Muscle of arm (tissue), 14 donors: ENCODE measurements around the gene TFDP3. TPM values are rescaled to one million over a fixed set of nuclear protein-coding genes. Genes with fewer than 3 reads are reported as not detected.
A peak's percentile ranks its signal among the peaks of the same experiment; 100 is the strongest.

Experiments
- DNase-seq: peaks from one replicate; pipeline ENCODE4 v3.0.0-alpha.2; 2013
- long read RNA-seq, 11 donors: transcript quantifications; one replicate each; lab custom pipeline, GENCODE V29; 2026
- polyA plus RNA-seq, 12 donors: library from polyadenylated mRNA; unstranded; fragments of 120-200 nt; gene quantifications; one replicate each; pipeline ENCODE4 v1.2.1, GENCODE V29; 2013; ENCODE audit not compliant: insufficient read length in 12 of 12

TFDP3 gene, protein sequence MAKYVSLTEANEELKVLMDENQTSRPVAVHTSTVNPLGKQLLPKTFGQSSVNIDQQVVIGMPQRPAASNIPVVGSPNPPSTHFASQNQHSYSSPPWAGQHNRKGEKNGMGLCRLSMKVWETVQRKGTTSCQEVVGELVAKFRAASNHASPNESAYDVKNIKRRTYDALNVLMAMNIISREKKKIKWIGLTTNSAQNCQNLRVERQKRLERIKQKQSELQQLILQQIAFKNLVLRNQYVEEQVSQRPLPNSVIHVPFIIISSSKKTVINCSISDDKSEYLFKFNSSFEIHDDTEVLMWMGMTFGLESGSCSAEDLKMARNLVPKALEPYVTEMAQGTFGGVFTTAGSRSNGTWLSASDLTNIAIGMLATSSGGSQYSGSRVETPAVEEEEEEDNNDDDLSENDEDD
- not detected for polyA plus RNA-seq
- long read RNA-seq, donor 1, partial matches to known transcripts, result 0 of 1 reads
- long read RNA-seq, donor 1, other reads (novel, unspliced or antisense), result 0 of 1 reads
- long read RNA-seq, donor 2, result 0 reads
- long read RNA-seq, donor 3, result 0 reads
- long read RNA-seq, donor 4, result 0 reads
- long read RNA-seq, donor 5, result 0 reads
- long read RNA-seq, donor 6, result 0 reads
- long read RNA-seq, donor 7, result 0 reads
- long read RNA-seq, donor 8, result 0 reads
- long read RNA-seq, donor 9, result 0 reads
- long read RNA-seq, donor 10, result 0 reads
- long read RNA-seq, donor 11, partial matches to known transcripts, result 0 of 1 reads
- long read RNA-seq, donor 11, other reads (novel, unspliced or antisense), result 0 of 1 reads

DNA sequence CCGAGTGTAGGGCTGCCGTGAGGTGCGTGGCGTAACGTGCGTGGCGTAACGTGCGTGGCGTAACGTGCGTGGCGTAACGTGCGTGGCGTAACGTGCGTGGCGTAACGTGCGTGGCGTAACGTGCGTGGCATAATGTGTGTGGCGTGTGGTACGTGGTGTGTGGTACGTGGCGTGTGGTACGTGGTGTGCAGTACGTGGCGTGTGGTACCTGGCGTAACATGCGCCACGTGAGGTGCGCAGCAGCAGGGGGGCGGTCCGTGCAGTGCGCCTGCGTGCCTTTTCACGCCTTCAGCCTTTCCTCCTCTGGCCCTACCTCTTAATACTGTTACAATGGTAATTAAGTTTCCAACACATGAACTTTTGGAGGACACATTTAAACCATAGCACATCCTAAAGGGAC lies at the start of gene TFDP3:
Gene TFDP3 (minus strand): TSS at position 26 of the 400 bp plus-strand sequence. CDS start 95 bp downstream, outside the sequence.
- no peak for DNase-seq

DNA sequence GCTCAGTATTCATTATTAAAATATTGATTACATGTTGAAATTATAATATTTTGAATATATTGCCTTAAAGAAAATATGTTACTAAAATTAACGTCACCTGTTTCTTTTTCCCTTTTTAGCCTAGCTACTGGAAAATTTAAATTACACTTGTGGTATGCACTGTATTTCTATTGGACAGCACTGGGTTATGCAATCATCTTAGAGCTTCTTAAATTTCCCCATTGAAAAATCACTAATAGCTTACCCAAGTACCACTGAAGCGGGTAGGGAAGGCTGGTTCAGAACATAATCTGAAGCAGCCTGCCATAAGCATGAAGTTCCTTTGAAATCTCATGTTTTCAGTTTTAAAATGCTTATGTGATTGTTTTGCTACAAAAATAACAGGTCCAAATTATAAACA lies 49.5 kb upstream of the TFDP3 start:
- no peak for DNase-seq

DNA sequence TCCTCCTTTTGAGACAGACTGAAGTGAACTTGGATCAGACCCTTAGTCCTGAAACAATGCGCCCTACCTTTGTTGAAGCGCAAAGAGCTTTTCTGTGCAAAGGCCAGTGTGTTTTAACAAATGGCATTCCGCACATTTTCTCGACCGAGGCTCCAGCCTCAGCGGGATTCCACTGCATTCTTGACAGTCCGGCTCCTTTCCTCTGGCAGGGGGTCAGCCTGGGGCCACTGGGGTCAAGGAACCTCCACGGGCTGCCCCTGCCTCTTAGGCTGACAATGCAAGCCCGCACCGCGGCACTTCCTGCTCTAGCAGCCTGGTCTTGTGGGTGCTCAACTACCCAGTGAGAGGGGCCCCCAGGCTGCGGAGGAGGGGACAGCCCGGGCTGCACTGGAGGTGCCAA lies 47.2 kb upstream of the TFDP3 start:
- no peak for DNase-seq

DNA sequence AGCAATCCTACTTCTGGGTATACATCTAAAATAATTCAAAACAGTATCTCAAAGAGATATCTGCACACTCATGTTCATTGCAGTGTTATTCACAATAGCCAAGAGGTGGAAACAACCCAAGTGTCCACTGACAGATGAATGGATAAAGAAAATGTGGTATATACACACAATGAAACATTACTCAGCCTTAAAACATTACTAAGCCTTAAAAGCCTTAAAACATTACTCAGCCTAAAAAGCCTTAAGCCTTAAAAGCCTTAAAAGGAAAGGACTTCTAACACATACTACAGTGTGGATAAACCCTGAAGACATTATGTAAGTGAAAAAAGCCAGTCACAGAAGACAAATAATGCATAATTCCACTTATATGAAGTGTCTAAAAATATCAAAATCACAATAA lies 40.3 kb upstream of the TFDP3 start:
- DNase-seq, result no peak

DNA sequence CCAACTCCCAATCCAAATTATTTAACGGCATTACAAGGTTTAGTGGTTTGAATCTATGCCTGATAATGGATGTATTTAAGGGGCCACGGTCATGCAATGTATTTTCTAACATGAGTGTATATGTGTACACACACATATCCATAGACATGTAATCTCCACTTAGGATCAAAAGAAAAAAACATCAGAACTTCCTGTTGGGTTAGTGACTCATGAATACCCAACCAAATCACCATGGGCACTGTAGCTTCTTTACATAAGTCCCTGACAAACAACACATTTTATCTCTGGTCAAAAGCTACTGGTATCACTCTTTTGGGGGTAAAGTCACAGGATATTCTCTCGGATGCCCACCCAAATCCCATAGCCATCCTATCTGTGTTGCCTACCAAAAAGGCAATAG lies 36.5 kb upstream of the TFDP3 start:
- DNase-seq, result no peak

DNA sequence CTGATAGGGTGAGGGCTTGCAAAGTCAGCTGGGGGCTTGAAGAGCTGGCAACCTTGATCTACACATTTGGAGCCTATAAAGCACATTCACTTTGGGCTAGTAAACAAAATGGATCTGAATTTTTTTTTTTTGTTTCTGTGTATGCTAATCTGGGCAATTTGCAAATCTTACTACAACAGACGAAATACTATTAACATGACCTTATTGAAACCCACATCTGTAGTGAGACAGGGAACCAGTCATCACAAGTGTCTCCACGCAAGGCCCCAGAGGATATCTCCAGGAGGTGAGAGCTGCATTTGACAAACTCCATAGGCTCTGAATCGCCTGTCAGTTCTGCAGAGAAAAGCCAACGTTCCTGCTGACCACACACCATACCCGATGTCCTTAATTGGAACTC lies 33.0 kb upstream of the TFDP3 start:
- DNase-seq, result no peak

DNA sequence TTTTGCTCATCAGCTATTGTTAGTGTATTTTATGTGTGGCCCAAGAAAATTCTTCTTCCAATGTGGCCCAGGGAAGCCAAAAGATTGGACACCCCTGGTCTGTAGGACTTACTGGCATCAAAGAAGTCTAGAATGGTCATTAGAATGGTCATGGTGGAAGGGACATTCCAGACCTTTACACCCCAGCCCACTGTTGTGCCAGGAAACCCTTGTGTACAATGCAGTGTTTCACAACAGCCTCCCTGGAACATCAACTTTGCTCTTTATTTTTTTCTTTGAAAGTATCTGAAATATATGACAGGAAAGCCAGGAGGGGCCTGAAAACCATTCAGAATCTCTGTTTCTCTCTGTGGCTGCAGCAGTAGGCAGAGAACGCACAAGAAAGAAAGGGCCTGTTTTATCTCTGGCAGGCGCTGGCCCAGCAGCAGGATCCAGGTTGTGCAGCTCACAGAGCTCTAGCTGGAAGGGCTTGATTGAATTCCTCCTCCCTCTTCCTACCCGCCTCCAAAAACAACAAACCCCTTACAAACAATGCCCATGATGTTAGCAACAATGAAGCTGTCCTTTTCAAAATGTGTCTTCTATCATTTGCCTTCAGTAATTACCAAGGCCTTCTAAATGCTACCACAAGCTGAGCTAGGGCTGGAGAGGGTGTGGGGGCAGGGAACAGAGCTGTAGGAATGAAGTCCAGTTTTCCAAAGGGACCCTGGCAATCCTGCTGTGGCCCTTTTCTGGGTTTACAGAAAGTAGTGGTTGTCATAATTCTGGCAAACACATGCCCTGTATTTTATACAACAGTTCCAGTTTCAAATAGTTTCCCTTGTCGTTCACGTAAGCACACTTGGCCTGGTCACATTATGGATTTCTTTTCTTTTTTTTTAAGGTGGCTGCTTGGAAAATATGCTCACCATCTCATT lies 32.3 kb upstream of the TFDP3 start:
- no peak for DNase-seq

DNA sequence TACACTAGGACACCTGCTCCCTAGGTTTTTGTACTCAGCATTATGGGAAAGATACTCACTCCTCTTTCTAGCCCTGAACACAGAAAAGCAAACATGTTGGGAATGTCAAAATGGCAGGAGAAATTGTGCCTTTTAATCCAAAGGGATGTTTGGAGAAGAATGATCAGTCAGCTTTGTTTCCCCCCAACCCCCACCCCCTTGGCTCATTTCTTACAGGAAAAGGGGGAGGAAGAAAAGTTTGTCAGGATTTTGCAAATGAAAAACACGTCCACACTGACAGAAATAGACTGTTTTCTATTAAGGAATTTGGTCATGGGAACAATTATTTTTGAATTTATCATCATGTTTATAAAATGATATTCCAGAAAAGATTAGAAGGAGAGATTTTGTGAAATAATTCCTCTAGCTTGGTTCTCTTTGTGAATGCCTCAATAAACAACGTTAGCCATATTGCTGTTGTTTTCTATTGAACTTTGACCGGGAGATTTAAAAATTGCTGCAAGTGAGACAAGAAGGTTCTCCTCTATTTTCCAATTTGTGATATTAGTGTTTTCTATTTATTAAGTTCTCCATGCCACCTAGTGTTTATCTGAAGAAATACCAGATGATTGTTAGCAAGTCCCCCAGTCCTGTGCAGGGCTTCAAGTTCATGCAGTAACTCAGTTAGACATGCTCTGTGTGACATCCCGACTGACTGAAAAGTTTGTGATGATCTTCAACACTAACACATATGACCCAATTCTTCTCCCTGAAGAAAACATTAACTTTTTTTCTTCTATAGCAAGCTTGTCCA lies 31.3 kb upstream of the TFDP3 start:
- DNase-seq, result no peak

DNA sequence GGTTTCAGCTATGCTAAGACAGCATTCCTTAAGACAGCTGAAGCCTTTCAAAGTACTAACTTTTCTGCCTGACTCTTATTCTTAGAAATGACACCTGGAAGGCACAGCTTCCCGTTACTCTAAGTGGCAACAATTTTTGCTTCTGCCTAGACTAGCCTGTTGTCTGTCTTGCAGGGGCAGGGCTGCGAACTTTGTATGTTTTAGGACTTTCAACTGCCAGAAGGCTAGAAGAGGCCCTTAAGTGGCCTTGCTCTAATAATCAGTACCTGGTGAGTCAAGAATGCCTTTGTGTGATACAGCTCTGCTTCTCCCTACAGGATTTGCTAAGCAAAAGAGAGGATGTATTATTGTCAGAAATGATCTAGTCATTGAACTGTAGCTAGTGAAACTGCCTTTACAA lies 30.0 kb upstream of the TFDP3 start:
- no peak for DNase-seq

DNA sequence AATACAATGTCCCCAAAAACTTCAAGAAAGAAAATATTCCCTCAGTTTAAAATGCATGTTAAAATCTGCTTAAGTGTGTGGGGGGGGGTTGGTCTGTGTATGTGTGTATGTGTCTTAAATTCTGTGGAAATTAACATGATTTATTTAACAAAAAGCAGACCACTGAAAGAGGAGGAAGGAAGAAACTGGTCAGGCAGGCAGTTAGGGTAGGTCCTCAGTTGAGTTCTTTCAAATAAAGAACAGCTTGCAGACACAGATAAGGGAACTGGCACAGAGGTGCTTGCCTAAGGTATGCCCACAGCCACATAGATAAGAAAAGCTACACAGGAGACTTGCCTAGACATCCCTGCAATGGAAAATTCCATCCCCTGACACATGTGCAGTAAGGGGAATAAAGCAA lies 28.8 kb upstream of the TFDP3 start:
- DNase-seq, result no peak

DNA sequence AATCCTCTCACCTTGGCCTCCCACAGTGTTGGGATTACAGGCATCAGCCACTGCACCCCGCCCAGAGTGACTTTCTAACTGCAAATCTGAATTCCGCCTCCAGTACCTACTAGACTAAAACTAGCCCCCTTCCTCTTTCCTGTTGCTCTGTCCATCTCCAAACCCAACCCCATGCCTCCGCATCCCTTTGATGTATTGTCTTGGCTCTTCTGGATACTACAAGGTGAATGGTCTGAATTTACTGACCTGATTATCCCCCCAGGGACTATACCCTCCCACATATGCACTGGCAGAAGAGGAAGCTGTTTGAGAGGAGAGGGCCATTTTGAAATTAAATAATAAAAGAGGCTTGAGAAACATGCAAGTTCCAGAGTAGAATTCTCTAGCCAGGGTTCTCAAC lies 17.7 kb upstream of the TFDP3 start:
- DNase-seq, result no peak

DNA sequence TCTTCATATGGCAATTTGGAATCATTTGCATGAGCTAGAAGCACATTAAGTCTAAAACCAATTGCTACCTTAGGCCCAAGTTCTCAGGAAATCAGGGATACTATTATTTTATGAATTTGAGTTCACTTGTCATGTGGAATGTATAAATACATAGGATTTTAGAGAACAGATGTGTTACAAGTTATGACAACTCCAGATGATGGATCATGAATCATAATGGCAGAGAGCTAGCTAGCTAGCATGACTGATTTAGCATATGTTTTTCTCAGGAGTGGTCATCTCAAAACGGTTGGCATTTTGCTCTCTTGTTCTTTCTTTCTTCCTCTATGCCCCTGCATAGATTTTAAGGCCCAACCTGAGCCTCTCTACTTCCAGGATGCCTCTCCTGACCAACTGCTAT lies 14.2 kb upstream of the TFDP3 start:
- DNase-seq, result no peak

DNA sequence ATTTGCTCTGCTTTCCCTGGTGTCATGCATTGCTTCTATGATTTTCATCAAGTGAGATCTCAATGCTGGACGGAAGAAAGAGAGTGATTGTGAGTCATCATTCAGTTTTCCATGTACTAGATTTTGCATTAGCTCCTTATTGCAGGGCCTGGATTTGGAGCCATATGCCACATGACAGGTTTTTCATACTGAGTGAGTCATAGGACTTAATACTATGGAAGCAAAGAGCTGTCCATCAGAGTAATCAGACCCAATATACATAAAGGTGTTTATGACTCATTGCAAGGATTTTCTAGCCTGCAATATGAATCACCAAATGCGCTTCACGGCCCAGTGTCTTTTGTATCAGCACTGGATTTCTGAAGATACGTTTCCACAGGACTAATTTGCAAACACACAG lies 11.2 kb upstream of the TFDP3 start:
- DNase-seq, result no peak

DNA sequence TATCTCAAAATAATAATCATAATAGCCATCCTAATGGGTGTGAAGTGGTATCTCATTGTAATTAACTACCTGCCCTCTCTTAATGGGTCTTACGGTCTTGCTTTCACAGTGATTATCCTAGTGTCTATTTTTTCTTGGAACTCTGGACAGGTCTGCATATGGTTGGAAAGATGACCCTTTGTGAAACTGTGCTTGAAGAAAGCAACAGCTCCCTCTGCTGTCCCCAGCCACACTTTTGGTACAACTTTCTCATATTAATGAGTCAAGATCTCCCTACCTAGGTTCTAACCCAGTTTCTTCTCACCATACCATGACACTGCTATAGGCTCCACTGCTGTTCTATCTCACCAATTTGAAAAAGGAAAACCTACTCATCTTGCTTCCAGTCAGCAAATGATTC lies 2.4 kb downstream of the TFDP3 start:
- DNase-seq, result peak; percentile 6

DNA sequence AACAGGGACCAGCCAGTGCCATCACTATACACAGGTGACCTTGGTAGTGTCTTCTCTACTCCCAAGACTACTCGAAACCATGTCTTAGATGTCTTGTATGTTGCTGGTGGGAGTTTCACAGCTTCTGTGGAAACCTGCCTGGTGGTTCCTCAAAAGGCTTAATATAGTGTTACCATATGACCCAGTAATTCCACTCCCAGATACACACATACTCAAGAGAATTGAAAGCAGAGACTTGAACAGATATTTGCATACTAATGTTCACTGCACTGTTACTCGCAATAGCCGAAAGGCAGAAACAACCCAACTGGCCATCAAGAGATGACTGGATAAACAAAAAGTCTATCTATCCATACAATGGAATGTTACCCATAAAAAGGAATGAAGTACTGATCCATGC lies 3.1 kb downstream of the TFDP3 start:
- DNase-seq, result no peak

DNA sequence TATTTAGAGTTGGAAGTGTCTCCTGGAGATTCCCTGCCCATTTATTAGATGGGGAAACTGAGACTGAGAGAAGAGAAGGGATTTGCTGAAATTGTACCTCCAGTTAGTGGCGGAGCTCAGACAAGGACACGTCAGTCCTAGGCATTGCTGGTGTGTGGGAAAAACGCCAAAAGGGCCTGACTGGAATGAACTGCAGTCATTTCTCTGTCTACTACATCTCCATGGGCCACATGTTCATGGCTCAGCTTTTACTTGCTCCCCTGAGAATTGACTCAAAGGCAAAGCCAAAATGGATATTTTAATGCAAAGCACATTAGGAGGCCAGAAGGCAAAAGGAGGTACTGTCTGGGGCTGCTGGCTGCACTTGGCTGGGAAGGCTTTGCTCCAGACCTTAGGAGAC lies 3.9 kb downstream of the TFDP3 start:
- DNase-seq, result no peak

DNA sequence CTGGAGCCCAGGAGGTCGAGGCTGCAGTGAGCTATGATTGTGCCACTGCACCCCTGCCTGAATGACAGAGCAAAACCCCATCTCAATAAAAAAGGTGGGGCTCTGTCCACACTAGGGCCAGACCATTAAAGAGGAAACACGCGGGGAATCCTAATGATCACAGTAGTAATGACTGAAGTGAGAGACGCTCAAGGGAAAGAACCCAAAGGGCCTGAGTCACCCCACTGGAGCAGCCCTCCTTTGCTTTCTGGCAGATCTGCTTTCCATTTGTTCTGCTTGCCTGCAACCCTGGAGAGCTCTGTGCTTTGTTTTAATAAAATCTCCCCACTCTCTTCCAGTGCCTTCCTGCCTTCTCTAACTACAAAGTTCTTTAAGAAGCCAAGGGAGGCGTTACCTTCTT lies 5.0 kb downstream of the TFDP3 start:
- no peak for DNase-seq

DNA sequence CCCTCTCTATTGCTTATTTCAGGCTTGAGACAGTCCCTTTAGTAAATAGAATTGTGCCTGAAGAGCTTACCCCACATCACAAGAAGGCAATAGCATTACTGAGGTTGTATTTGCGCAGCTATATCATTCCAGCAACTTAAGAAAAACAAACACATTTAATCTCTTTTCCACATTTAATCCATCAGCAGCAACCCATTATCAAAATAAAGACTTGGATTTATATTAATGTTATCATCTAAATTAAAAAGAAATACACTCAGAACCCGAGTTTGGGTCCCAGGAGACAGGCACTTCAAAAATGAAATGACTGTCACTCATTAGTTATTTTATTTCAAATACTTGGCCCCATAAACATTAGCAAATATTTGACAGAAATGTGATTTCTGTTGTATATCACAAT lies 10.4 kb downstream of the TFDP3 start:
- no peak for DNase-seq

DNA sequence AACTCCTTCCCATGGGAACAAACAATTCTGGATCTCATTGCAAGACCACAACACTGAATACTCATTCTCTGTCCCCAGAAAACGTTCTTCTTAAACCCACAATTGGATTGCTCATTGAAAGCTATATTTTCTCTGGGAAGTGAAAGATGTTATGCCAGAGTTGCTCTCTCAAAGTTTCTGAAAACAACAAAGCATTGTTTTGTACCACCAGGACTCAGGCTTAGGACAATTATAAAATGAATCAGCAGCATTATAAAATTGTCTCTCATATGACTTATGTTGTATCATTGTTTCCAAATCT lies 26.5 kb downstream of the TFDP3 start:
- no peak for DNase-seq

DNA sequence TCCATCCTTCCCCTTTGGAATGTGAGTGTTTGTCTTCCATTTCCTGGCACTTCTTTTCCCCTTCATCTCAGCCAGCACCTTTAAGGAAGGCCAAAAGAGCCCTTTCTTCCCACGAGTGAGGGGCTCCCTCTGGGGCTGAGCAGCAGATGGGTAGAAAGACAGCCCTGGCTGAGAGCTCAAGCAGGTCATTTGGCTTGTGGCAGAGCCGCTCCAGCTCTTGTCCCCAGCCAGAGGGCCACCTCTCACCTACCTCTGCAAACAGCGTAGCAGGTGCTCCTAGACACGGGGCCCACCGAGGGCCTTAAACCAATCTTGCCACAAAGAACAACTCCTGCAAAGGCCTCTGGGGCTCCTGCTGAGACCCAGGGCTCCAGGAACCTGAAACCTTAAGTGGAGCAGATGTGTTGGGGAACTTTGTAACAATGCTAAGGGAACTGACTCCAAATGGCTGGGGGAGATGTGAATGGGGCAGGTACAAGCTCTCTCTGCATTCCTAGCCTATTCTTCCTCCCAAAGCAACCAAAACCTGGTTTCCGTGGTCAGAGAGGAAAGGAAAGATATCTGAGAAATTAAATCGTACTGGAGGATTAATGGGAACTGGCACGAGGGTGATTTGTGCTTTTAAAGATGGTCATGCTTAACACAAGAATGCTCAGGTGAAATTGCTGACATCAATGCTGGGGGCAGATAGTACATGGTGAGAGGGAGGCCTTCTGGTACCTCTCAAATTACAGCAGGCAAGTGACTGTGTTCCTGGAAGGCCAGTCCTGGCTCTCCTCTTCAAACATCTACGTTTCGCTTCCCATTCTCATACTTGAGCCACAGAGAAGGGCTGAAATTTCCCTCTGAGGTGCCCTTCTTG lies 27.0 kb downstream of the TFDP3 start:
- no peak for DNase-seq

DNA sequence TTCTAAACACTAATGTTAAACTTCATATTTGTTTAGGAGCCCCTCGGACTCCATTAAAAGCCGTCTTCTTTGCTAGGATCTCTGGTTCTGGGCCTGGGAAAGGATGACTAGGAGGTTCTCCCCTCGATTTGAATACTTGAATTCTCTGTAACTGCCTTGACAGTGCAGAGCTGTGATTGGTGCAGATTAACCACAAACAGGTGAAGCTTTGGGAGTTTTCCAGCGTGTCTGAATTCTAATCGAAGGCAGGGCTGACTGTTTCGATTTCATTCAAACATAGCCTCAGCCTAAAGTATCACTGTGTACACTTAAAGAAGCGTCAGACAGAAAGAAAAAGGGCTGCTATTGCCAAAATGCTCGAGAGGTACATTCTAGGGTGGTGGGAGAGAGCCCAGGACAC lies 29.0 kb downstream of the TFDP3 start:
- peak; percentile 4 for DNase-seq
